H9 (cell line): ENCODE results near the gene ARF5. TPM values are rescaled to one million over a fixed set of nuclear protein-coding genes. Genes with fewer than 3 reads are reported as not detected.

ENCODE experiments used
- DNase-seq: peaks from one replicate; pipeline ENCODE4 v3.0.0-alpha.2; 2017
- H2AFZ ChIP-seq: one replicate; pipeline ENCODE4 v1.6.1; 2013; ENCODE audit warnings: mild to moderate bottlenecking, low read length, control low read depth, moderate library complexity
- H2AK5ac ChIP-seq: 2 replicates; pipeline ENCODE4 v1.6.1; 2013; ENCODE audit warnings: low read length, control low read depth, mixed read lengths; ENCODE audit not compliant: insufficient read length
- H2BK120ac ChIP-seq: one replicate; pipeline ENCODE4 v1.6.1; 2013; ENCODE audit warnings: low read depth, mild to moderate bottlenecking, low read length, control low read depth, inconsistent platforms; ENCODE audit not compliant: poor library complexity, severe bottlenecking
- H2BK12ac ChIP-seq: 2 replicates; pipeline ENCODE4 v1.6.1; 2013; ENCODE audit warnings: low read length, control low read depth, mixed read lengths, low read depth; ENCODE audit not compliant: insufficient read length
- H2BK15ac ChIP-seq: 2 replicates; pipeline ENCODE4 v1.6.1; 2013; ENCODE audit warnings: low read depth, low read length, control low read depth
- H2BK20ac ChIP-seq: one replicate; pipeline ENCODE4 v1.6.1; 2013; ENCODE audit warnings: low read depth, mild to moderate bottlenecking, low read length, control low read depth, inconsistent platforms; ENCODE audit not compliant: poor library complexity, severe bottlenecking
- H2BK5ac ChIP-seq: 2 replicates; pipeline ENCODE4 v1.6.1; 2013; ENCODE audit warnings: low read length, control low read depth, mixed read lengths; ENCODE audit not compliant: insufficient read length
- H3K14ac ChIP-seq: 2 replicates; pipeline ENCODE4 v1.6.1; 2013; ENCODE audit warnings: low read length, control low read depth; ENCODE audit not compliant: insufficient read depth
- H3K18ac ChIP-seq: 2 replicates; pipeline ENCODE4 v1.6.1; 2013; ENCODE audit warnings: low read depth, mild to moderate bottlenecking, mixed read lengths, low read length, control low read depth; ENCODE audit not compliant: insufficient read length
- H3K23ac ChIP-seq: 2 replicates; pipeline ENCODE4 v1.6.1; 2013; ENCODE audit warnings: low read length, control low read depth, mixed read lengths, low read depth; ENCODE audit not compliant: insufficient read length
- H3K23me2 ChIP-seq: 2 replicates; pipeline ENCODE4 v1.6.1; 2013; ENCODE audit warnings: low read depth, mild to moderate bottlenecking, mixed read lengths, low read length, control low read depth; ENCODE audit not compliant: insufficient read length, poor library complexity, severe bottlenecking
- H3K27ac ChIP-seq: 2 replicates; pipeline ENCODE4 v1.5.1; 2013; ENCODE audit warnings: low read length, control low read depth, mixed read lengths, low read depth; ENCODE audit not compliant: insufficient read length
- H3K27me3 ChIP-seq: 2 replicates; pipeline ENCODE4 v1.6.1; 2013; ENCODE audit warnings: low read length, control low read depth, inconsistent platforms; ENCODE audit not compliant: insufficient read depth
- H3K4ac ChIP-seq: 2 replicates; pipeline ENCODE4 v1.6.1; 2013; ENCODE audit warnings: low read depth, mild to moderate bottlenecking, control low read depth, inconsistent platforms, low read length, moderate library complexity
- H3K4me1 ChIP-seq: 2 replicates; pipeline ENCODE4 v1.6.1; 2013; ENCODE audit warnings: low read length, control low read depth, inconsistent platforms; ENCODE audit not compliant: insufficient read depth
- H3K4me2 ChIP-seq: 2 replicates; pipeline ENCODE4 v1.6.1; 2013; ENCODE audit warnings: low read length, control low read depth, mixed read lengths; ENCODE audit not compliant: insufficient read length, insufficient read depth
- H3K56ac ChIP-seq: 2 replicates; pipeline ENCODE4 v1.6.1; 2013; ENCODE audit warnings: low read depth, mild to moderate bottlenecking, mixed read lengths, low read length, control low read depth; ENCODE audit not compliant: insufficient read length
- H3K79me1 ChIP-seq: 2 replicates; pipeline ENCODE4 v1.6.1; 2013; ENCODE audit warnings: low read depth, mild to moderate bottlenecking, moderate library complexity, low read length, control low read depth, inconsistent platforms; ENCODE audit not compliant: insufficient read depth, poor library complexity, severe bottlenecking
- H3K79me2 ChIP-seq: 2 replicates; pipeline ENCODE4 v1.6.1; 2013; ENCODE audit warnings: low read length, control low read depth, inconsistent platforms; ENCODE audit not compliant: insufficient read depth
- H3K9ac ChIP-seq: 2 replicates; pipeline ENCODE4 v1.6.1; 2013; ENCODE audit warnings: low read length, control low read depth, mixed read lengths; ENCODE audit not compliant: insufficient read length; ENCODE audit errors: extremely low read depth
- H3K9me3 ChIP-seq: one replicate; pipeline ENCODE4 v1.6.1; 2013; ENCODE audit warnings: low read depth, low read length, inconsistent platforms; ENCODE audit not compliant: control insufficient read depth
- H3T11ph ChIP-seq: one replicate; pipeline ENCODE4 v1.6.1; 2013; ENCODE audit warnings: mild to moderate bottlenecking, low read length, control low read depth, inconsistent platforms
- H4K20me1 ChIP-seq: one replicate; pipeline ENCODE4 v1.6.1; 2013; ENCODE audit not compliant: control insufficient read depth, insufficient read length, insufficient read depth
- H4K5ac ChIP-seq: 2 replicates; pipeline ENCODE4 v1.6.1; 2013; ENCODE audit warnings: low read depth, mild to moderate bottlenecking, mixed read lengths, low read length, control low read depth; ENCODE audit not compliant: insufficient read length
- H4K8ac ChIP-seq: replicated peaks from 2 replicates; pipeline ENCODE4 v1.6.1; 2013; ENCODE audit warnings: low read length, control low read depth, mixed read lengths, low read depth; ENCODE audit not compliant: insufficient read length
- H4K91ac ChIP-seq: 2 replicates; pipeline ENCODE4 v1.6.1; 2013; ENCODE audit warnings: low read depth, mild to moderate bottlenecking, moderate library complexity, mixed read lengths, low read length, control low read depth; ENCODE audit not compliant: insufficient read length
- H3K27ac Mint-ChIP-seq, 3 experiments: 2 replicates in 2 of 3; 3 replicates in 1 of 3; pipeline ENCODE4 v1.8.0; 2020 to 2021; ENCODE audit warnings: mixed read lengths in 3 of 3, mild to moderate bottlenecking in 1 of 3, moderate library complexity in 1 of 3
- H3K27me3 Mint-ChIP-seq: 2 replicates; pipeline ENCODE4 v1.8.0; 2021; ENCODE audit warnings: low read depth, mild to moderate bottlenecking, moderate library complexity, mixed read lengths
- H3K36me3 Mint-ChIP-seq, 3 experiments: 2 replicates in 2 of 3; 3 replicates in 1 of 3; pipeline ENCODE4 v1.8.0; 2020 to 2021; ENCODE audit warnings: low read depth in 3 of 3, mixed read lengths in 3 of 3; ENCODE audit not compliant: insufficient read depth in 1 of 3
- H3K4me1 Mint-ChIP-seq, 2 experiments: 2 replicates each; pipeline ENCODE4 v1.8.0; 2020; ENCODE audit warnings: mixed read lengths in 2 of 2
- H3K4me3 Mint-ChIP-seq, 2 experiments: 2 replicates in 1 of 2; 3 replicates in 1 of 2; pipeline ENCODE4 v1.8.0; 2020 to 2021; ENCODE audit warnings: mild to moderate bottlenecking in 2 of 2, mixed read lengths in 2 of 2, moderate library complexity in 1 of 2
- H3K9me3 Mint-ChIP-seq, 2 experiments: 2 replicates in 1 of 2; 3 replicates in 1 of 2; pipeline ENCODE4 v1.8.0; 2020; ENCODE audit warnings: mild to moderate bottlenecking in 2 of 2, mixed read lengths in 2 of 2, moderate library complexity in 1 of 2
- WGBS: extraction: QIAGEN DNeasy Blood & Tissue Kit; methylation state at CpG from one replicate; pipeline ENCODE4 v1.1.7; 2013; ENCODE audit warnings: missing lambda C conversion rate, low lambda C conversion rate, mixed read lengths; ENCODE audit not compliant: insufficient read length; ENCODE audit errors: extremely low coverage; 5-methylcytosine and 5-hydroxymethylcytosine counted together
- total RNA-seq: library from RNA; stranded (reverse); gene quantifications from 2 replicates; pipeline ENCODE4 v1.2.1, GENCODE V29; 2021
- TF ChIP-seq, protein P1 (sequence below): fragments of 200-600 bp; sonication (generic); conservative IDR thresholded peaks from 3 replicates; pipeline ENCODE4 v1.8.0; 2021; ENCODE audit warnings: antibody characterized with exemption, mild to moderate bottlenecking

ARF5 gene
- total RNA-seq, 1 experiment from 2014 or later = 169 TPM

DNA sequence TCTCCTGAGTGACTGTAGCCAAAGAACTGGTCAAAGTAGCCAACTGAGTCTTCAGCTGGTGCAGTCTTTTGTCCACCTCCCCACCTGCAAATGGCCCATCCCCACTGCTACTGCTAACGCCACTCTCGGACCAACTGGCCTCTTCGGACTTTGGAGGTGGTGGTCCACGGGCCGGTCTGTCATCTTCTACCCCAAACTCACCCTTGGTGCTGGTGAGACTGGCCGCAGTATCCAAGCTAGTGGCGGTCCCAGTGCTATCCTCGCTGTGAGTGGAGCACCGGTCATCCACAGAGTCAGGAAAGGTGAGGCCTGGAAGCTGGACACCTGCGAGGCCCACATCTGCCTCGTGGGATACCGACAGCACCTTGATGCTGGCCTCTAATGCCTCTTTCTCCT, 3.6 kb upstream of the ARF5 start:
- H3K79me2 ChIP-seq = no peaks in the 10 kb centered on the region
- H3K27ac Mint-ChIP-seq = peak overlapping the region in 2 of 3 experiments; percentile 74 to 95; a peak in 2 of 7 replicates

More for the DNA sequence above, 3.6 kb upstream of the ARF5 start:
- Histone ChIP-seq H4K5ac (no peak overlapping the region), H4K8ac (no peak overlapping the region), H3K27me3 (peaks cover 7% of the 10 kb centered on the region; the same call in 1 of the 2 replicates), H3K4me2 (peak overlapping the region; percentile 82), H3K14ac (no peak overlapping the region), H3K4ac (no peak overlapping the region), H3K23ac (no peak overlapping the region), H3K9ac (peak overlapping the region; percentile 53), H3K79me1 (peaks cover 6% of the 10 kb centered on the region), H3K27ac (no peak overlapping the region), H3K18ac (no peak overlapping the region), H4K91ac (no peak overlapping the region), H2BK5ac (no peak overlapping the region), H3K4me1 (peaks cover 2% of the 10 kb centered on the region; the same call in 1 of the 2 replicates), H3K23me2 (peaks cover 18% of the 10 kb centered on the region), H2BK15ac (no peak overlapping the region), H3T11ph (no peak overlapping the region), H4K20me1 (no peaks in the 10 kb centered on the region), H2BK12ac (no peak overlapping the region), H3K56ac (no peak overlapping the region), H3K9me3 (no peaks in the 10 kb centered on the region), H2AFZ (no peak overlapping the region), H2BK20ac (no peak overlapping the region), H2BK120ac (no peak overlapping the region), H2AK5ac (no peak overlapping the region)
- Mint-ChIP-seq H3K27me3 (peaks cover 24% of the 10 kb centered on the region), H3K36me3 (peaks cover 14 to 34% (median 18%) of the 10 kb centered on the region in 3 experiments), H3K4me3 (peak overlapping the region; percentile 91 to 95), H3K9me3 (no peaks in the 10 kb centered on the region), H3K4me1 (peaks cover 18 to 30% of the 10 kb centered on the region in 2 experiments)
- WGBS = no CpG with 5 or more reads among the region's 12 CpGs
- no peak for DNase-seq
- TF ChIP-seq, protein P1, sequence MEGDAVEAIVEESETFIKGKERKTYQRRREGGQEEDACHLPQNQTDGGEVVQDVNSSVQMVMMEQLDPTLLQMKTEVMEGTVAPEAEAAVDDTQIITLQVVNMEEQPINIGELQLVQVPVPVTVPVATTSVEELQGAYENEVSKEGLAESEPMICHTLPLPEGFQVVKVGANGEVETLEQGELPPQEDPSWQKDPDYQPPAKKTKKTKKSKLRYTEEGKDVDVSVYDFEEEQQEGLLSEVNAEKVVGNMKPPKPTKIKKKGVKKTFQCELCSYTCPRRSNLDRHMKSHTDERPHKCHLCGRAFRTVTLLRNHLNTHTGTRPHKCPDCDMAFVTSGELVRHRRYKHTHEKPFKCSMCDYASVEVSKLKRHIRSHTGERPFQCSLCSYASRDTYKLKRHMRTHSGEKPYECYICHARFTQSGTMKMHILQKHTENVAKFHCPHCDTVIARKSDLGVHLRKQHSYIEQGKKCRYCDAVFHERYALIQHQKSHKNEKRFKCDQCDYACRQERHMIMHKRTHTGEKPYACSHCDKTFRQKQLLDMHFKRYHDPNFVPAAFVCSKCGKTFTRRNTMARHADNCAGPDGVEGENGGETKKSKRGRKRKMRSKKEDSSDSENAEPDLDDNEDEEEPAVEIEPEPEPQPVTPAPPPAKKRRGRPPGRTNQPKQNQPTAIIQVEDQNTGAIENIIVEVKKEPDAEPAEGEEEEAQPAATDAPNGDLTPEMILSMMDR = no peak
